ENCODE measurements around the gene SIM2.

The SIM2 gene

GRCh38 chr21:36717976-36718375 is 19.1 kb downstream of the SIM2 start:
- no peak overlapping the region for H3K4me3 ChIP-seq (ENCODE audit: low read depth, low read length)
- no peak for TF ChIP-seq CTCF (conservative IDR thresholded peaks at IDR 0.05; ENCODE audit: low read depth, low read length)
- no peak for DNase-seq (ENCODE audit: low read depth)

- no peak for DNase-seq (ENCODE audit: low read depth)
- H3K4me3 ChIP-seq (ENCODE audit: low read depth, low read length), result no peak overlapping the region
- no peak for TF ChIP-seq CTCF (conservative IDR thresholded peaks at IDR 0.05; ENCODE audit: low read depth, low read length)
Observed at GRCh38 chr21:36718951-36719501, 20.1 kb downstream of the SIM2 start.

- TF ChIP-seq CTCF (conservative IDR thresholded peaks at IDR 0.05; ENCODE audit: low read depth, low read length), result no peak
- H3K4me3 ChIP-seq (ENCODE audit: low read depth, low read length), result no peak overlapping the region
- no peak for DNase-seq (ENCODE audit: low read depth)
Observed at GRCh38 chr21:36719614-36720013, 20.7 kb downstream of the SIM2 start.

GRCh38 chr21:36721817-36722216 is 22.9 kb downstream of the SIM2 start:
- TF ChIP-seq CTCF (conservative IDR thresholded peaks at IDR 0.05; ENCODE audit: low read depth, low read length), result no peak
- H3K4me3 ChIP-seq (ENCODE audit: low read depth, low read length), result no peak overlapping the region
- DNase-seq (ENCODE audit: low read depth), result no peak

GRCh38 chr21:36722370-36723368 is 23.8 kb downstream of the SIM2 start:
- DNase-seq (ENCODE audit: low read depth), result no peak
- no peak for TF ChIP-seq CTCF (conservative IDR thresholded peaks at IDR 0.05; ENCODE audit: low read depth, low read length)
- no peak overlapping the region for H3K4me3 ChIP-seq (ENCODE audit: low read depth, low read length)

- no peak for TF ChIP-seq CTCF (conservative IDR thresholded peaks at IDR 0.05; ENCODE audit: low read depth, low read length)
Observed at GRCh38 chr21:36723371-36723881, 24.5 kb downstream of the SIM2 start.

More at GRCh38 chr21:36723371-36723881, 24.5 kb downstream of the SIM2 start:
- H3K4me3 ChIP-seq (ENCODE audit: low read depth, low read length), result no peak overlapping the region
- no peak for DNase-seq (ENCODE audit: low read depth)
